Measurements from ENCODE around the gene CNN2. TPM values are rescaled to one million over a fixed set of nuclear protein-coding genes. Genes with fewer than 3 reads are reported as not detected.
A peak's percentile ranks its signal among the peaks of the same experiment; 100 is the strongest.

Gene CNN2
- total and polyA plus RNA-seq, 9 of the 15 experiments (the other 6 are each of a cell fraction or from before 2014, with no cell fraction given) = 12.1 to 174 (median 52.7) TPM

DNA sequence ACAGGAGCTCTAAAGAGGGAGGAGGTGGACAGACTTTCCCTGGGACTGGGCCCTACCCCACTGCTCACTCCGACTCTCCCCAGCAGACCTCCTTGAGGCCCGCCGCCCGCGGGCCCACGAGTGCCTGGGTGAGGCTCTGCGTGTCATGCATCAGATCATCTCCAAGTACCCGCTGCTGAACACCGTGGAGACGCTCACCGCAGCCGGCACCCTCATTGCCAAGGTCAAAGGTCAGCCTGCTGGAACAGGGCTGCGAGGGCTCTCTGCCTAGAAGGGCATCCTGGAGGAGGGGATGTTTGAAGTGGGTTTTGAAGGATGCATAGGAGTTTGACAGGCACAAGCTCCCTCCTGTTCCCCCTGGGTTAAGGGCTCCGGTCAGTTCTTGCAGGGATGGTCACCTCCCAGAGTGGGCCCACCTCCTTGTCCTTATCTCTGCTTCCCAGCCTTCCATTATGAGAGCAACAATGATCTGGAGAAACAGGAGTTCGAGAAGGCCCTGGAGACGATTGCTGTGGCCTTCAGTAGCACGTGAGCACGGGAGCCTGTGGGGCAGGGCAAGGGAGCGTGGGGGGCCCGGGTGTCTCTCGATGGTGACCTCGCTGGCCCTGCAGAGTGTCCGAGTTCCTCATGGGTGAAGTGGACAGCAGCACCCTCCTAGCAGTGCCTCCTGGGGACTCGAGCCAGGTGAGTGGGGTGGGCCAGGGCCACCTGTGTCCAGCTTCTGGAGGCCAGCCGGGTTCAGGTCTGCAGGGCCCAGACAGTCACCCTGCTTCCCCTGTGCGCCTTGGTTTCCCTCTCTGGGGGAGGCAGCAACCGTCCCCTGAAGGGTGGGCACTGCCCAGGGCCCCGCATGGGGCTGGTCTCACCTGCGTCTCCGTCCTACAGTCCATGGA is 46.9 kb downstream of the CNN2 start (continued):
- TF ChIP-seq, protein P1, sequence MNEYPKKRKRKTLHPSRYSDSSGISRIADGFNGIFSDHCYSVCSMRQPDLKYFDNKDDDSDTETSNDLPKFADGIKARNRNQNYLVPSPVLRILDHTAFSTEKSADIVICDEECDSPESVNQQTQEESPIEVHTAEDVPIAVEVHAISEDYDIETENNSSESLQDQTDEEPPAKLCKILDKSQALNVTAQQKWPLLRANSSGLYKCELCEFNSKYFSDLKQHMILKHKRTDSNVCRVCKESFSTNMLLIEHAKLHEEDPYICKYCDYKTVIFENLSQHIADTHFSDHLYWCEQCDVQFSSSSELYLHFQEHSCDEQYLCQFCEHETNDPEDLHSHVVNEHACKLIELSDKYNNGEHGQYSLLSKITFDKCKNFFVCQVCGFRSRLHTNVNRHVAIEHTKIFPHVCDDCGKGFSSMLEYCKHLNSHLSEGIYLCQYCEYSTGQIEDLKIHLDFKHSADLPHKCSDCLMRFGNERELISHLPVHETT (CRISPR knock-in tag; conservative IDR thresholded peaks at IDR 0.05 in 1 of 2, IDR thresholded peaks at IDR 0.05 in 1 of 2) = no peak
- TF ChIP-seq SIN3B (IDR thresholded peaks at IDR 0.05; ENCODE audit: low read depth) (no peak), ZKSCAN1 (IDR thresholded peaks at IDR 0.05; ENCODE audit: low read depth, low read length) (no peak), ZNF224 (CRISPR knock-in tag; IDR thresholded peaks at IDR 0.05) (no peak), FOXA3 (CRISPR knock-in tag; conservative IDR thresholded peaks at IDR 0.05 in 1 of 2, IDR thresholded peaks at IDR 0.05 in 1 of 2) (no peak), DPF2 (IDR thresholded peaks at IDR 0.05) (peak; percentile 76), DNMT1 (IDR thresholded peaks at IDR 0.05) (no peak), ZFP1 (CRISPR knock-in tag; IDR thresholded peaks at IDR 0.05) (no peak), GTF2E2 (tag; IDR thresholded peaks at IDR 0.05) (no peak), SRSF3 (IDR thresholded peaks at IDR 0.05; ENCODE audit: insufficient read depth, low read length) (no peak)
- TF ChIP-seq, protein P2, sequence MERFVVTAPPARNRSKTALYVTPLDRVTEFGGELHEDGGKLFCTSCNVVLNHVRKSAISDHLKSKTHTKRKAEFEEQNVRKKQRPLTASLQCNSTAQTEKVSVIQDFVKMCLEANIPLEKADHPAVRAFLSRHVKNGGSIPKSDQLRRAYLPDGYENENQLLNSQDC (CRISPR knock-in tag; IDR thresholded peaks at IDR 0.05) = no peak
- TF ChIP-seq, protein P3, sequence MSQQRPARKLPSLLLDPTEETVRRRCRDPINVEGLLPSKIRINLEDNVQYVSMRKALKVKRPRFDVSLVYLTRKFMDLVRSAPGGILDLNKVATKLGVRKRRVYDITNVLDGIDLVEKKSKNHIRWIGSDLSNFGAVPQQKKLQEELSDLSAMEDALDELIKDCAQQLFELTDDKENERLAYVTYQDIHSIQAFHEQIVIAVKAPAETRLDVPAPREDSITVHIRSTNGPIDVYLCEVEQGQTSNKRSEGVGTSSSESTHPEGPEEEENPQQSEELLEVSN (IDR thresholded peaks at IDR 0.05; ENCODE audit: borderline replicate concordance in 1 of 2, extremely low read depth in 1 of 2, insufficient read depth in 1 of 2, insufficient read length in 1 of 2, low read depth in 1 of 2, low read length in 1 of 2, poor library complexity in 1 of 2, severe bottlenecking in 1 of 2) = peak in 1 of 2 experiments; percentile 50
- TF ChIP-seq, protein P4, sequence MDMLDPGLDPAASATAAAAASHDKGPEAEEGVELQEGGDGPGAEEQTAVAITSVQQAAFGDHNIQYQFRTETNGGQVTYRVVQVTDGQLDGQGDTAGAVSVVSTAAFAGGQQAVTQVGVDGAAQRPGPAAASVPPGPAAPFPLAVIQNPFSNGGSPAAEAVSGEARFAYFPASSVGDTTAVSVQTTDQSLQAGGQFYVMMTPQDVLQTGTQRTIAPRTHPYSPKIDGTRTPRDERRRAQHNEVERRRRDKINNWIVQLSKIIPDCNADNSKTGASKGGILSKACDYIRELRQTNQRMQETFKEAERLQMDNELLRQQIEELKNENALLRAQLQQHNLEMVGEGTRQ (CRISPR knock-in tag; IDR thresholded peaks at IDR 0.05) = peak; percentile 35; the same call in 1 of the 2 replicates
- TF ChIP-seq, protein P5, sequence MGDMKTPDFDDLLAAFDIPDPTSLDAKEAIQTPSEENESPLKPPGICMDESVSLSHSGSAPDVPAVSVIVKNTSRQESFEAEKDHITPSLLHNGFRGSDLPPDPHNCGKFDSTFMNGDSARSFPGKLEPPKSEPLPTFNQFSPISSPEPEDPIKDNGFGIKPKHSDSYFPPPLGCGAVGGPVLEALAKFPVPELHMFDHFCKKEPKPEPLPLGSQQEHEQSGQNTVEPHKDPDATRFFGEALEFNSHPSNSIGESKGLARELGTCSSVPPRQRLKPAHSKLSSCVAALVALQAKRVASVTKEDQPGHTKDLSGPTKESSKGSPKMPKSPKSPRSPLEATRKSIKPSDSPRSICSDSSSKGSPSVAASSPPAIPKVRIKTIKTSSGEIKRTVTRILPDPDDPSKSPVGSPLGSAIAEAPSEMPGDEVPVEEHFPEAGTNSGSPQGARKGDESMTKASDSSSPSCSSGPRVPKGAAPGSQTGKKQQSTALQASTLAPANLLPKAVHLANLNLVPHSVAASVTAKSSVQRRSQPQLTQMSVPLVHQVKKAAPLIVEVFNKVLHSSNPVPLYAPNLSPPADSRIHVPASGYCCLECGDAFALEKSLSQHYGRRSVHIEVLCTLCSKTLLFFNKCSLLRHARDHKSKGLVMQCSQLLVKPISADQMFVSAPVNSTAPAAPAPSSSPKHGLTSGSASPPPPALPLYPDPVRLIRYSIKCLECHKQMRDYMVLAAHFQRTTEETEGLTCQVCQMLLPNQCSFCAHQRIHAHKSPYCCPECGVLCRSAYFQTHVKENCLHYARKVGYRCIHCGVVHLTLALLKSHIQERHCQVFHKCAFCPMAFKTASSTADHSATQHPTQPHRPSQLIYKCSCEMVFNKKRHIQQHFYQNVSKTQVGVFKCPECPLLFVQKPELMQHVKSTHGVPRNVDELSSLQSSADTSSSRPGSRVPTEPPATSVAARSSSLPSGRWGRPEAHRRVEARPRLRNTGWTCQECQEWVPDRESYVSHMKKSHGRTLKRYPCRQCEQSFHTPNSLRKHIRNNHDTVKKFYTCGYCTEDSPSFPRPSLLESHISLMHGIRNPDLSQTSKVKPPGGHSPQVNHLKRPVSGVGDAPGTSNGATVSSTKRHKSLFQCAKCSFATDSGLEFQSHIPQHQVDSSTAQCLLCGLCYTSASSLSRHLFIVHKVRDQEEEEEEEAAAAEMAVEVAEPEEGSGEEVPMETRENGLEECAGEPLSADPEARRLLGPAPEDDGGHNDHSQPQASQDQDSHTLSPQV (IDR thresholded peaks at IDR 0.05) = peak; percentile 52
